ENCODE measurements around the gene PGD.

GRCh38 chr1:10415211-10415930, 16.5 kb downstream of the PGD start:
- TF ChIP-seq, protein P1, sequence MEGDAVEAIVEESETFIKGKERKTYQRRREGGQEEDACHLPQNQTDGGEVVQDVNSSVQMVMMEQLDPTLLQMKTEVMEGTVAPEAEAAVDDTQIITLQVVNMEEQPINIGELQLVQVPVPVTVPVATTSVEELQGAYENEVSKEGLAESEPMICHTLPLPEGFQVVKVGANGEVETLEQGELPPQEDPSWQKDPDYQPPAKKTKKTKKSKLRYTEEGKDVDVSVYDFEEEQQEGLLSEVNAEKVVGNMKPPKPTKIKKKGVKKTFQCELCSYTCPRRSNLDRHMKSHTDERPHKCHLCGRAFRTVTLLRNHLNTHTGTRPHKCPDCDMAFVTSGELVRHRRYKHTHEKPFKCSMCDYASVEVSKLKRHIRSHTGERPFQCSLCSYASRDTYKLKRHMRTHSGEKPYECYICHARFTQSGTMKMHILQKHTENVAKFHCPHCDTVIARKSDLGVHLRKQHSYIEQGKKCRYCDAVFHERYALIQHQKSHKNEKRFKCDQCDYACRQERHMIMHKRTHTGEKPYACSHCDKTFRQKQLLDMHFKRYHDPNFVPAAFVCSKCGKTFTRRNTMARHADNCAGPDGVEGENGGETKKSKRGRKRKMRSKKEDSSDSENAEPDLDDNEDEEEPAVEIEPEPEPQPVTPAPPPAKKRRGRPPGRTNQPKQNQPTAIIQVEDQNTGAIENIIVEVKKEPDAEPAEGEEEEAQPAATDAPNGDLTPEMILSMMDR (tag by site-specific recombination; IDR thresholded peaks at IDR 0.05), result no peak
- TF ChIP-seq HOXA7 (CRISPR knock-in tag; IDR thresholded peaks at IDR 0.05; ENCODE audit: borderline replicate concordance), result no peak
- TF ChIP-seq, protein P2, sequence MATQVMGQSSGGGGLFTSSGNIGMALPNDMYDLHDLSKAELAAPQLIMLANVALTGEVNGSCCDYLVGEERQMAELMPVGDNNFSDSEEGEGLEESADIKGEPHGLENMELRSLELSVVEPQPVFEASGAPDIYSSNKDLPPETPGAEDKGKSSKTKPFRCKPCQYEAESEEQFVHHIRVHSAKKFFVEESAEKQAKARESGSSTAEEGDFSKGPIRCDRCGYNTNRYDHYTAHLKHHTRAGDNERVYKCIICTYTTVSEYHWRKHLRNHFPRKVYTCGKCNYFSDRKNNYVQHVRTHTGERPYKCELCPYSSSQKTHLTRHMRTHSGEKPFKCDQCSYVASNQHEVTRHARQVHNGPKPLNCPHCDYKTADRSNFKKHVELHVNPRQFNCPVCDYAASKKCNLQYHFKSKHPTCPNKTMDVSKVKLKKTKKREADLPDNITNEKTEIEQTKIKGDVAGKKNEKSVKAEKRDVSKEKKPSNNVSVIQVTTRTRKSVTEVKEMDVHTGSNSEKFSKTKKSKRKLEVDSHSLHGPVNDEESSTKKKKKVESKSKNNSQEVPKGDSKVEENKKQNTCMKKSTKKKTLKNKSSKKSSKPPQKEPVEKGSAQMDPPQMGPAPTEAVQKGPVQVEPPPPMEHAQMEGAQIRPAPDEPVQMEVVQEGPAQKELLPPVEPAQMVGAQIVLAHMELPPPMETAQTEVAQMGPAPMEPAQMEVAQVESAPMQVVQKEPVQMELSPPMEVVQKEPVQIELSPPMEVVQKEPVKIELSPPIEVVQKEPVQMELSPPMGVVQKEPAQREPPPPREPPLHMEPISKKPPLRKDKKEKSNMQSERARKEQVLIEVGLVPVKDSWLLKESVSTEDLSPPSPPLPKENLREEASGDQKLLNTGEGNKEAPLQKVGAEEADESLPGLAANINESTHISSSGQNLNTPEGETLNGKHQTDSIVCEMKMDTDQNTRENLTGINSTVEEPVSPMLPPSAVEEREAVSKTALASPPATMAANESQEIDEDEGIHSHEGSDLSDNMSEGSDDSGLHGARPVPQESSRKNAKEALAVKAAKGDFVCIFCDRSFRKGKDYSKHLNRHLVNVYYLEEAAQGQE (tag by site-specific recombination; IDR thresholded peaks at IDR 0.05), result no peak
- no peak for TF ChIP-seq ZNF426 (tag by site-specific recombination; IDR thresholded peaks at IDR 0.05)
- TF ChIP-seq ZNF701 (tag by site-specific recombination; IDR thresholded peaks at IDR 0.05), result no peak
- no peak for TF ChIP-seq YY1 (tag by site-specific recombination; IDR thresholded peaks at IDR 0.05)
- TF ChIP-seq, protein P3, sequence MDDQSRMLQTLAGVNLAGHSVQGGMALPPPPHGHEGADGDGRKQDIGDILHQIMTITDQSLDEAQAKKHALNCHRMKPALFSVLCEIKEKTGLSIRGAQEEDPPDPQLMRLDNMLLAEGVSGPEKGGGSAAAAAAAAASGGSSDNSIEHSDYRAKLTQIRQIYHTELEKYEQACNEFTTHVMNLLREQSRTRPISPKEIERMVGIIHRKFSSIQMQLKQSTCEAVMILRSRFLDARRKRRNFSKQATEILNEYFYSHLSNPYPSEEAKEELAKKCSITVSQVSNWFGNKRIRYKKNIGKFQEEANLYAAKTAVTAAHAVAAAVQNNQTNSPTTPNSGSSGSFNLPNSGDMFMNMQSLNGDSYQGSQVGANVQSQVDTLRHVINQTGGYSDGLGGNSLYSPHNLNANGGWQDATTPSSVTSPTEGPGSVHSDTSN (CRISPR knock-in tag; IDR thresholded peaks at IDR 0.05), result no peak
- no peak for TF ChIP-seq ZNF350 (tag by site-specific recombination; IDR thresholded peaks at IDR 0.05)
- TF ChIP-seq ZNF549 (tag by site-specific recombination; IDR thresholded peaks at IDR 0.05), result no peak
- no peak for TF ChIP-seq OVOL3 (tag by site-specific recombination; IDR thresholded peaks at IDR 0.05)
